ENCODE measurements around the gene KLF11. TPM values are rescaled to one million over a fixed set of nuclear protein-coding genes. Genes with fewer than 3 reads are reported as not detected.
A peak's percentile ranks its signal among the peaks of the same experiment; 100 is the strongest.

KLF11 gene
- total and polyA plus RNA-seq, 2 donors (not counting 1 experiment from before 2014, with no cell fraction given) = 5.9 to 6.8 TPM

GRCh38 chr2:10035633-10036032, 7.7 kb upstream of the KLF11 start:
- TF ChIP-seq EZH2 (IDR thresholded peaks at IDR 0.05; ENCODE audit: low read length, missing control alignments) = no peak
- TF ChIP-seq, protein P1, sequence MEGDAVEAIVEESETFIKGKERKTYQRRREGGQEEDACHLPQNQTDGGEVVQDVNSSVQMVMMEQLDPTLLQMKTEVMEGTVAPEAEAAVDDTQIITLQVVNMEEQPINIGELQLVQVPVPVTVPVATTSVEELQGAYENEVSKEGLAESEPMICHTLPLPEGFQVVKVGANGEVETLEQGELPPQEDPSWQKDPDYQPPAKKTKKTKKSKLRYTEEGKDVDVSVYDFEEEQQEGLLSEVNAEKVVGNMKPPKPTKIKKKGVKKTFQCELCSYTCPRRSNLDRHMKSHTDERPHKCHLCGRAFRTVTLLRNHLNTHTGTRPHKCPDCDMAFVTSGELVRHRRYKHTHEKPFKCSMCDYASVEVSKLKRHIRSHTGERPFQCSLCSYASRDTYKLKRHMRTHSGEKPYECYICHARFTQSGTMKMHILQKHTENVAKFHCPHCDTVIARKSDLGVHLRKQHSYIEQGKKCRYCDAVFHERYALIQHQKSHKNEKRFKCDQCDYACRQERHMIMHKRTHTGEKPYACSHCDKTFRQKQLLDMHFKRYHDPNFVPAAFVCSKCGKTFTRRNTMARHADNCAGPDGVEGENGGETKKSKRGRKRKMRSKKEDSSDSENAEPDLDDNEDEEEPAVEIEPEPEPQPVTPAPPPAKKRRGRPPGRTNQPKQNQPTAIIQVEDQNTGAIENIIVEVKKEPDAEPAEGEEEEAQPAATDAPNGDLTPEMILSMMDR (conservative IDR thresholded peaks at IDR 0.05 in 1 of 2, IDR thresholded peaks at IDR 0.05 in 1 of 2; ENCODE audit: low read depth in 1 of 2, low read length in 2 of 2) = no peak
- no peak overlapping the region for H3K4me2 ChIP-seq (ENCODE audit: extremely low read depth, insufficient read depth, low read length)
- peaks cover 7% of the 10 kb centered on the region for H3K4me1 ChIP-seq (ENCODE audit: control insufficient read depth, extremely low read depth, insufficient read depth, low read length)
- H3K9me3 ChIP-seq (ENCODE audit: control insufficient read depth, insufficient read depth, low read depth, low read length) = no peaks in the 10 kb centered on the region
- no peak overlapping the region for H2AFZ ChIP-seq (ENCODE audit: low read length)
- no peaks in the 10 kb centered on the region for H3K79me2 ChIP-seq (ENCODE audit: control insufficient read depth, insufficient read depth, low read length)
- H3K36me3 ChIP-seq (ENCODE audit: control insufficient read depth, insufficient read depth, low read length) = no peaks in the 10 kb centered on the region
- no peak overlapping the region for H3K27ac ChIP-seq (ENCODE audit: insufficient read depth, low read length)
- H4K20me1 ChIP-seq (ENCODE audit: control insufficient read depth, extremely low read depth, insufficient read depth, low read length) = no peaks in the 10 kb centered on the region
- H3K9ac ChIP-seq (ENCODE audit: insufficient read depth, low read length) = no peak overlapping the region
- no peak for DNase-seq (ENCODE audit: low read depth in 2 of 2)
- no peak overlapping the region for H3K4me3 ChIP-seq (replicated peaks in 1 of 4; ENCODE audit: control extremely low read depth in 1 of 4, insufficient read depth in 1 of 4, low read depth in 3 of 4, low read length in 4 of 4)
- peaks cover 2% of the 10 kb centered on the region for H3K27me3 ChIP-seq (ENCODE audit: control insufficient read depth, insufficient read depth, low read length)

GRCh38 chr2:10036095-10036884, 7.1 kb upstream of the KLF11 start:
- no peak overlapping the region for H2AFZ ChIP-seq (ENCODE audit: low read length)
- DNase-seq (ENCODE audit: low read depth in 2 of 2) = peak; percentile 50 to 60
- no peaks in the 10 kb centered on the region for H3K36me3 ChIP-seq (ENCODE audit: control insufficient read depth, insufficient read depth, low read length)
- peaks cover 2% of the 10 kb centered on the region for H3K27me3 ChIP-seq (ENCODE audit: control insufficient read depth, insufficient read depth, low read length)
- no peaks in the 10 kb centered on the region for H3K9me3 ChIP-seq (ENCODE audit: control insufficient read depth, insufficient read depth, low read depth, low read length)
- H4K20me1 ChIP-seq (ENCODE audit: control insufficient read depth, extremely low read depth, insufficient read depth, low read length) = no peaks in the 10 kb centered on the region
- H3K79me2 ChIP-seq (ENCODE audit: control insufficient read depth, insufficient read depth, low read length) = no peaks in the 10 kb centered on the region
- H3K4me2 ChIP-seq (ENCODE audit: extremely low read depth, insufficient read depth, low read length) = no peak overlapping the region
- no peak overlapping the region for H3K27ac ChIP-seq (ENCODE audit: insufficient read depth, low read length)
- TF ChIP-seq EZH2 (IDR thresholded peaks at IDR 0.05; ENCODE audit: low read length, missing control alignments) = no peak
- TF ChIP-seq, protein P1 (conservative IDR thresholded peaks at IDR 0.05 in 1 of 2, IDR thresholded peaks at IDR 0.05 in 1 of 2; ENCODE audit: low read depth in 1 of 2, low read length in 2 of 2) = peak; percentile 40 to 53
- no peak overlapping the region for H3K4me3 ChIP-seq (replicated peaks in 1 of 4; ENCODE audit: control extremely low read depth in 1 of 4, insufficient read depth in 1 of 4, low read depth in 3 of 4, low read length in 4 of 4)
- H3K9ac ChIP-seq (ENCODE audit: insufficient read depth, low read length) = no peak overlapping the region
- peaks cover 7% of the 10 kb centered on the region for H3K4me1 ChIP-seq (ENCODE audit: control insufficient read depth, extremely low read depth, insufficient read depth, low read length)

GRCh38 chr2:10038123-10038522, 5.2 kb upstream of the KLF11 start:
- DNase-seq (ENCODE audit: low read depth in 2 of 2) = no peak
- no peak overlapping the region for H3K4me3 ChIP-seq (replicated peaks in 1 of 4; ENCODE audit: control extremely low read depth in 1 of 4, insufficient read depth in 1 of 4, low read depth in 3 of 4, low read length in 4 of 4)
- no peak overlapping the region for H3K27ac ChIP-seq (ENCODE audit: insufficient read depth, low read length)
- no peak overlapping the region for H3K4me2 ChIP-seq (ENCODE audit: extremely low read depth, insufficient read depth, low read length)
- H3K27me3 ChIP-seq (ENCODE audit: control insufficient read depth, insufficient read depth, low read length) = peaks cover 2% of the 10 kb centered on the region
- H3K36me3 ChIP-seq (ENCODE audit: control insufficient read depth, insufficient read depth, low read length) = no peaks in the 10 kb centered on the region
- no peak overlapping the region for H2AFZ ChIP-seq (ENCODE audit: low read length)
- no peaks in the 10 kb centered on the region for H3K9me3 ChIP-seq (ENCODE audit: control insufficient read depth, insufficient read depth, low read depth, low read length)
- peaks cover 10% of the 10 kb centered on the region for H3K4me1 ChIP-seq (ENCODE audit: control insufficient read depth, extremely low read depth, insufficient read depth, low read length)
- no peaks in the 10 kb centered on the region for H4K20me1 ChIP-seq (ENCODE audit: control insufficient read depth, extremely low read depth, insufficient read depth, low read length)
- H3K9ac ChIP-seq (ENCODE audit: insufficient read depth, low read length) = no peak overlapping the region
- no peaks in the 10 kb centered on the region for H3K79me2 ChIP-seq (ENCODE audit: control insufficient read depth, insufficient read depth, low read length)
- TF ChIP-seq, protein P1 (conservative IDR thresholded peaks at IDR 0.05 in 1 of 2, IDR thresholded peaks at IDR 0.05 in 1 of 2; ENCODE audit: low read depth in 1 of 2, low read length in 2 of 2) = no peak
- TF ChIP-seq EZH2 (IDR thresholded peaks at IDR 0.05; ENCODE audit: low read length, missing control alignments) = no peak
